GM18498 (cell line): ENCODE data around the gene PDGFD.
"Not testable (repeated sequence)": the region's sequence is repeated elsewhere in the genome, so short reads cannot be mapped to it uniquely, and the experiment has no call there.

ENCODE experiments used
- ATAC-seq: cut with Tn5 transposase; IDR thresholded peaks from one replicate; pipeline ENCODE4 v1.9.1; 2021; ENCODE audit warnings: mild to moderate bottlenecking, moderate library complexity; ENCODE audit not compliant: unreplicated experiment

The PDGFD gene

DNA sequence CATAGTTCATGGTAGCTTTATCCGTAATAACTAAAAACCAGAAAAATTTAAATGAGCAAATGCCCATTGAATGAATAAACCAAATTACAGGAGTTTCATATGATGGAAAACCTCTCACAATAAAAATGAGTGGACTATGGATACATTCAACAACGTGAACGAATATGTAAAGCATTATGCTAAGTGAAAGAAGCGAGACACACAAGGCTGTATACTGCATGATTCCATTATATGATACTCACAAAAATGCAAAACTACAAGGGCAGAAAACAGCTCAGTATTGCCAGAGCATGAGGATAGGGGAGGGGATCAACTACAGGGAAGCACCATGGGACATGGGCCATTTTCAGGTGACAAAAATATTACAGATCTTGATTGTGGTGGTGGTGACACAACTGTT, 105.3 kb downstream of the PDGFD start:
- ATAC-seq: no peak

GRCh38 chr11:104057908-104058307, 106.0 kb downstream of the PDGFD start:
- no peak for ATAC-seq

DNA sequence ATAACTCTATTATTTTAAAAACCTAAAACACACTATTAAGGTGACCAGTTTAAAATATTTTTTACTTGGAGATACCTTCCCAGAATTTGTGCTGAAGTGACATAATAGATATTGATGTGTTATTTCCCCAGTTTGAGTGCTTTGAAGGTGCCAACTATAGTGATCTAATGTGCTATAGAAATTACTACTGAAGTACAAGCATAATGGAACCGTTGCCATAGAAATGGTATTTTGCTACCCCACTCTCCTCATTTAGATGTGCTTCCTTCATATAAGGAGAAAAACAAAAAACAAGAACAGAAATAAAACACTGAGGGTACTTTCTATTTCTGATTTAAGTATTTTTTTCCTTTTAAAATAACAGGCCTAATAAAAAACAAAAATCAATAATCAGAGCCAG, 108.4 kb downstream of the PDGFD start:
- no peak for ATAC-seq

- ATAC-seq: no peak
Observed at GRCh38 chr11:104054911-104055529, 108.9 kb downstream of the PDGFD start.

DNA sequence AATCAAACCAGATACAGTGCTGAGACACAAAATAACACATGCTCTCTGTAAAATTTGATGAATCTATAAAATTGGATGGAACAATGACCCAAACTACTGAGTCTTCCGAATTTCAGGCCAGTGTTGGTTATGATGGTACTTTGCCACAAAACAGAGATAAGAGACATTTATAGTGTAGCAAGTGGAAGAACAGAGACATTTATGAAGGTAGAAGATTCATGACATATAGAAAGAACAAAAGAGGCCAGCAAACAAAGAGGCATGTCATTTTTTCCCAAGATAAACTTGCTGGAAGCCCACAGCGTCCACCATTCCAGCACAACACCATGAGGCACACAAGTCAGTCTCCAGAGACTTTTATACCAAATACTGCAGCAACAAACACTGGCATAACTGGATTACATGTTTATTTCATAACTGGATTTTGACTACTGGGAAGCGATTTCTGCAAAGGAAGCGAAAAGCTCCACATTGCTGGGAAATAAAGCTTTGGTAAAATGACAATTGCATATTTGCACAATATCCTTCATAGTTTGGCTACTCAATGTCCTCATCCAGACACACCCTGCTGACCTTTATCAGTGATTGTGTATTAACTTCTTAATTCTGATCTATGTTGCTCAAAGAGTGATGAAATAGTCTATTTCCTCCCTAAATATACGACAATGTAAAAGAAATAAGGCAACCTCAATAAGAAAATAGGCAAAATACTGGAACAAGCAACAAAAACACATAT, 110.0 kb downstream of the PDGFD start:
- no peak for ATAC-seq

DNA sequence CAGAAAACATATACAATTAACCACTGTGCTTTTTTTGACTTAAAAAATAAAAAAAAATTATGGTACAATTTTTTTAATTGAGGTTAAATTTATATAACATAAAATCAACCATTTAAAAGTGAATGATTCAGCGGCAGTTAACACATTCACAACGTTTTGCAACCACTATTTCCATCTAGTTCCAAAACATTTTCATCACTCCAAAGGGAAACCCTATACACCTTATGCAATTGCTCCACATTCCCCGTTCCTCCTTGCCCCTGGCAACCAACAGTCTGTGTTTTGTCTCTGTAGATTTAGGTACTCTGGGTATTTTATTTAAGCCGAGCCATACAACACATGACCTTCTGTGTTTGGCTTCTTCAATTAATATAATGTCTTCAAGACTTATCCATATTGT, 112.2 kb downstream of the PDGFD start:
- no peak for ATAC-seq

DNA sequence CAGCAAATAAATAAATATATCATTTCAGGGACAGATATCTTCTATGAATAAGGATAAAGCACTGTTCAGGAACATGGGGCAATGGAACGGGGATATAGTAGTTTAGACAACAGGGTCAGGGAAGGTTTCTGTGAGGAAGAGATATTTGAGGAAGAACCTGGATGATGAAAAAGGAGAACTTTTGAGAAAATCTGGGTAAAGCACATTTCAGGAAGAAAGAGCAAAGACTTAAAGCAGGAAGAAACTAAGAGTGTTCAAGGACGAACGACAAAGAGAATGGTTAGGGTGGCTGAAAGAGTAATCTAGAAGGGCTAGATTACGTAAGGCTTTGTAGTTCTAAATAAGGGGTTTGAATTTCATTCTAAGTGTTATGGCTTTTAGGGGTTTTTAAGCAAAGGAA, 114.8 kb downstream of the PDGFD start:
- ATAC-seq: no peak

DNA sequence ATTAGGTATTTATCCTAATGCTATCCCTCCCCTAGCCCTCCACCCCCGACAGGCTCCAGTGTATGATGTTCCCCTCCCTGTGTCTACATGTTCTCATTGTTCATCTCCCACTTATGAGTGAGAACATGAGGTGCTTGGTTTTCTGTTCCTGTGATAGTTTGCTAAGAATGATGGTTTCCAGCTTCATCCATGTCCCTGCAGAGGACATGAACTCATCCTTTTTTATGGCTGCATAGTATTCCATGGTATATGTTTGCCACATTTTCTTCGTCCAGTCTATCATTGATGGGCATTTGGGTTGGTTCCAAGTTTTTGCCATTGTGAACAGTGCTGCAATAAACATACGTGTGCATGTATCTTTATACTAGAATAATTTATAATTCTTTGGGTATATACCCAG, 117.1 kb downstream of the PDGFD start:
- not testable (repeated sequence) for ATAC-seq

DNA sequence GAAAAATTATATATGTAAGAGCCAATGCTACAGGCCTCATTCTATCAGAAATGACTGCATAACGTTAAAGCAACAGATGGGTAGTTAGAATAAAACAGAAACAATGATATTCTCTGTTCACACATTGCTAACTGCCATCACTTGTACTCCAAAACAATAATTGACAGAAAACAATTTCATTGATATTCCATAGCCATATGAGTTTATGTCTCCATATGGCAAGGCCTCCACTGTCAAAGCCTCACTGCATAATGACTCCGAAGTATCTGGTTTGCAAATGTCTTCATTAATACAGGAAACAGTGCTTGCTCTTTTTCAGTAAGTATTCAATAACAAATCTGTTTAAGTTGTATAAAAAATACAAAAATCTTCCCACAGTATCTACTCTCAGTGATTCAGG, 117.6 kb downstream of the PDGFD start:
- ATAC-seq: no peak

GRCh38 chr11:104043678-104044239, 120.2 kb downstream of the PDGFD start:
- no peak for ATAC-seq

- no peak for ATAC-seq
Observed at GRCh38 chr11:104043142-104043541, 120.8 kb downstream of the PDGFD start.

DNA sequence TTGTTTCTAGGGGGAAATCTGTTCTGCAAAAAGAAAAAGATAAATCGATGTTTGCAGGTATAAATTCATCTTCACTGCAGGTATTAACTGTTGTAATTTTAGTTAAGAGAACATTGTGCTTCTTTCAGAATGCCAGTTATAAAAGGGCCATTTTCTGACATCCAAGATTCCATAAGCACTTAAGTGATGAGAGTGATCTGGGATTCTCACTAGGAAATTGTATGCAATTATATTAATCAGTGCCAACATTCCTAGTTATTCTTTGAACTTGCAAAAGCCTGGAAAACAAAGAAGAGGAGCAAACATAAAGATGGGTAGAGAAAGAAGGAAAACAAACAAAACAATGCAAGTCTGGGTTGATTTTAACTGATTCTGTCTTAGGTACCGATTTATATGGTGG, 122.2 kb downstream of the PDGFD start:
- ATAC-seq: no peak

- no peak for ATAC-seq
Observed at GRCh38 chr11:104036995-104037394, 127.0 kb downstream of the PDGFD start.

GRCh38 chr11:104036588-104036987, 127.4 kb downstream of the PDGFD start, which contains the start of gene DDI1:
DDI1 (plus strand) TSS chr11:104036640; CDS start chr11:104036823, 183 bp downstream.
- no peak for ATAC-seq

DNA sequence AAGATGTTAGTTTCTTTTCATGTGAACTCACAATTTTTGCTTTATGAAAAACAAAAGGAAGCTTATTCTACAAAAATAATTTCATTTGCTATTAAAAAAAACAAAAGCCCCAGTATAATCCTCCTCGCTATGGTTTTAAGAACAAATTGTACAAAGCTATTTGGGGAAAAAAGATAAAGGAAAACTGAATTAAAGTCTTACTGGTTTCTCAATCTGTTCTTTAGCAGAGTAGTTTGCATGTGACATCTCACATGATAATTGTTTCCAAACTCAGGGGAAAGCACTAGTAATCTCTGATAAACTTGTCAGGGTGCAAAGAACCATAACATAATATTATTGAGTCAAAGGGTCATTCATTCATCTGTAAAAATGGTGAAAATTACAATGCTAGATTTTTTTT, 130.4 kb downstream of the PDGFD start:
- no peak for ATAC-seq

DNA sequence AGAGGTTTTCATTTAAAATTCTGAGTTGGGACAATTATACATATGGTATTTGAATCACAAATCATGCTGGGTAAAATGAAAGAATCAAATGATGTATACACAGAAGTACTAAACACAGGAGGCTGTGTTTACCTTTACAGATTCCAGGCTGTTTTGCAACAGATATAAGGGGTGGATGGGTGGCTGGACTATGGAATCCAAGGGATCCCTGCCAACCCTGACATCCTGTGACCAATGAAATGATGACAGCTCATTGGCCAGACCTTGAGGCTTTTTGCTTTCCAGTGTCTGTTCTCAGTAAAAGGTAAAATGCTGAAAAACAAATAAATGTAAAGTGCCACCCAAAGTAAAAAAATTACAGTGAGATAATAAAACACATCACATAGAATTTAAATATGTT, 130.8 kb downstream of the PDGFD start:
- ATAC-seq: no peak

DNA sequence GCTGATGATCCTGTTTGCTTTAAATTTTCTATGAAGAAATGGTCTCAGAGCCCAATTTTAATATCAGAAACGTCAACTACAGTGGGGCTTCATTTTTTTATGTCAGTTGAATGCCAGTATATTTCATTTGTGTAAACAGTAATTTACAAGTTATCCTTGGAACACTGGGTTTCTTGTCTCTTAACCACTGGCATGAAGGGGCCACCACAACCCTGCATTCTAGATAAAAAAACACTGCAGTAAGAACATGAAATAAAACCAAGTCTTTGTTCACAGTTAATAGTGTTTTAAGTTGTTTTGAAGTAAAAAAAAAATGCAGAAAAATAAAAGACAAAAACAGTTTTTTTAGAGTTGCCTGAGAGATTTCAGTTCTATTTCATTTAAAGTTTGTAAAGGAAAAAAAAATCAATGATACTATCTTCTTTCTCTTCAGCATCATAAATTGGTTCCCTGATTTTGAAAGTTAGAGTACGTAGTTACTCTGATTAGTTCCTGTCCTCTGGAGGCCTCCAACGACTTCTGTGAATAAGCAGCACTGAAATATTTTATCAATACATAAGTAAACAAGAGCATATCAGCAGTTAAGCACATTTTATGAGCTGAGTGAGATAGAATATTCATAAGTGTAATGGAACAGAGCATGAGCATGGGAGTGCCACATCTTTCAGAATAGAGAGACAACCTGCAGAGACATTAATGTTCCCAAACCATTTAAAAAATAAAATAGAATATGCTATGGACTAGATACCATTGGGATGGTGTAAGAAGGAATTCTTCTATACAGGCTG, 135.3 kb downstream of the PDGFD start:
- no peak for ATAC-seq

- ATAC-seq: no peak
Observed at GRCh38 chr11:104024572-104024971, 139.4 kb downstream of the PDGFD start.

- peak; percentile 97 for ATAC-seq
Observed at GRCh38 chr11:104015649-104016415, 148.1 kb downstream of the PDGFD start.

- ATAC-seq: no peak
Observed at GRCh38 chr11:104011044-104011443, 152.9 kb downstream of the PDGFD start.

GRCh38 chr11:104009744-104010143, 154.2 kb downstream of the PDGFD start:
- ATAC-seq: no peak
